Endothelial cell of hepatic sinusoid (primary cell): ENCODE data around the gene NAB2.

Experiments
- in situ Hi-C: cut with HindIII; loops from 2 replicates; pipeline ENCODE4 v1.10.0; 2017; ENCODE audit warnings: low sequenced_read_pairs

Gene NAB2

GRCh38 chr12:57109207-57110103 lies 20.5 kb downstream of the NAB2 start:
- in situ Hi-C loops, result no loop called here

DNA sequence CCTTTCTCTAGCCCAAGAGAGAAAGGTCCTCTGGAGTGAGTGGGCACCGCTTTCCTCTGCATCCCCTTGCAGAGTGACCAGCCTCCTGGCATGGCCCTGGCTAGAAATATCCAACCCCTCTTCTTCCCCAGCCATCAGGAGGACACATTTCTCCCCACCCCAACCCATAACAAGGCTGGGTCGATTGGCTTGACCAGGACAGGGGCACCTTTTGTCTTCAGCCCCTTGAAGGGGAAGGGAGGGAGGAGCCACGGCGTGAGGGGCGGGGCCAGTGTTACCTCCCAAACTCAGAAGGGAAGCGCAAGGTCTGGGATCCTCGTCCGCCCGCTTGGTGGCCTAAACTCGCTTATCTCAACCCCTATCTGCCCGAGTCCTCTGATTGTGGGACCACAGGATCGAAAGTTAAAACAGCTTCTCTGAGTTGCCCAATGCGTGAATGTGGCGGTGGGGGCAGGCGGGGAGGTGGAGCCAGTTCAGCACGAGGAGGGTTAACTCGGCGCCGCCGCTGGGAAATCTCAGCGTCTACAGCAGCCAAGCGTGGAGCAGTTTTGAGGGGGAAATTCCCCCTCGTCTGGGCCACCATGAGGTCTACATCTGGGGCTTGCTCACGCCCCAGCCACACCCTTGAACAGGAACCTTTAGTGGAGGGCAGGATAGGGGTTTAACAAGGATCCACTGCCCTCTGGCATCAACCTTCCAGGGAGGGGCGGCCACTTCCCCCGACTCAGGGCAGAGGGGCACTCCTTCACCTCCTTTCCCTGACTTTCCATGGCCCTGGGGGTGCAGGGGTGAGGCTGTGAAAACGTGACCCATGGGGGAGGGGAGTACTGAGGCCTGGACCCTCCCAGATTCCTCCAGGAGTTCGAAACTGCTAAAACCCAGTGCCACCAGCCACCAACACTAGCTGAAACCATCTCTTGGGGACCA lies 21.5 kb downstream of the NAB2 start:
- in situ Hi-C loops, result no loop called here

DNA sequence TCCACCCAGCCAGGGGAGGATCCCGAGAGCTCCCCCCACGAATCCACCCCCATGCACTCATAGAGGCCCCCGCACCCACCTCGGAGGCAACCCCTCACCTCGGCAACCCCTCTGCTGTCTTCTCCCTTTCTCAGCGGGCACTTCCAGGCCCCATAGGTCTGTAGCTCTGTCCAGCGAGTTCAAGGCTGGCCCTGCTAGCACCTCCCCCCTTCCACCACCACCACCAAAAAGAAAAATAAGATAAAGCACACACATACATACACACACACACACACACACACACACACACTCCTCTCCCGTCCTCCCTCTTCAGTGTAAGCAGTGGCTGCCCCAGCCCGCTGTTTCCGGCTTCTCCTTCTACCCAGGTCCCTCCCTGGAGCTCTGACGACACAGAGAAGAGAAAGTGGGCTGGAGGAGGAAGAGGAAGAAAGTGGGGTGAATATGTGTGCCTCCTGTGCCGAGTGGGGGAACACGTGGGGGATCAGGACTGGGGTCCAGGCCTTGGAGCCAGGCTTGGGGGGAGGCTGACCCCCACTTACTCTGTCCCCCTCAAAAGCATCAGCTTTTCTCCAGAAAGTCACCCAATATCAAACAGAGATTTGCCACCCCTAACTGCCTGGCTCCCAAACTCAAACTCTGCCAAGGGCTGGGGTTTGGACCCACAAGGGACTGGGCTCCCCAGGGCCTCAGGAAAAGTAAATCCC lies 22.3 kb downstream of the NAB2 start, which contains the start of gene STAT6:
Gene STAT6, minus strand, starts transcription at position 332 of the 704 bp plus-strand sequence. CDS start 3,084 bp downstream, outside the sequence.
- in situ Hi-C loops, result no loop called here

GRCh38 chr12:57112492-57113294 lies 23.8 kb downstream of the NAB2 start:
- in situ Hi-C loops, result no loop called here

DNA sequence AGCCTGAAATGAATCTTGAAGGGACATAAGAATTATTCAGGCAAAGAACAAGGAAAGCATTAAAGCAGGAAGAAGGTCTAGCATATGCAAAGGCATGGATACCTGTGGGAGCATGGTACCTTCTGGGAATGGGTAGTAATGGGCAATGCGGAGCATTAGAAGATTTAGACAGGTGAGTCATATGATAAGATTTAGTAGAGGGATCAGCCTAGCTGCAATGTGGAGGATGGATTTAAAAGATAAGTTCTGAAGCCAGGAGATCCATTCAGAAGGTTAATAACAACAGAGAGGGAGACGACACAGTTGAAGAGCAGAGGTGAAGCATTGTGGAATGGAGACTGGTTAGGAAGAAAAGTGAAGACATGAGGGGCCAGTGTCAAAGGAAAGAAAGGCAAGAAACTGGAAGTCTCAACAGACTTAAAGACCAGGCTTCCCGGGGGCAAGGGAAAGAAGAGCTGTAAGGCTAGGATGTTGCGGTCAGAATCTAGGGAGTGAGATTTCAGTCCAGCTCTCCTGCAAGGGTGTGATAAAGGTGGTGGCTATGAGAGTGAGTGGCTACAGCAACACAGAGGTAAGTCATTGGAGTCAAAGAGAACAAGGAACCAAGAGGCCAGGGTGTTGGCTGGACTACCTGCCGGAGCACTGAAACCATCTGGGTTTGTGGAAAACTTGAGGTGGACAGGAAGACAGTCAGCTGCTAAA lies 27.8 kb downstream of the NAB2 start:
- in situ Hi-C loops, result no loop called here

- in situ Hi-C loops, result no loop called here
Measured at GRCh38 chr12:57118711-57119271, 29.9 kb downstream of the NAB2 start.

GRCh38 chr12:57119294-57120085 lies 30.6 kb downstream of the NAB2 start:
- in situ Hi-C loops, result loop anchor here (5.0 to 10.0 kb wide), 2 partner anchors 53 to 55 kb away; no protein-coding TSS in a partner anchor

GRCh38 chr12:57120718-57121117 lies 31.8 kb downstream of the NAB2 start:
- in situ Hi-C loops, result loop anchor here (5.0 to 10.0 kb wide), 2 partner anchors 52 to 56 kb away; no protein-coding TSS in a partner anchor

DNA sequence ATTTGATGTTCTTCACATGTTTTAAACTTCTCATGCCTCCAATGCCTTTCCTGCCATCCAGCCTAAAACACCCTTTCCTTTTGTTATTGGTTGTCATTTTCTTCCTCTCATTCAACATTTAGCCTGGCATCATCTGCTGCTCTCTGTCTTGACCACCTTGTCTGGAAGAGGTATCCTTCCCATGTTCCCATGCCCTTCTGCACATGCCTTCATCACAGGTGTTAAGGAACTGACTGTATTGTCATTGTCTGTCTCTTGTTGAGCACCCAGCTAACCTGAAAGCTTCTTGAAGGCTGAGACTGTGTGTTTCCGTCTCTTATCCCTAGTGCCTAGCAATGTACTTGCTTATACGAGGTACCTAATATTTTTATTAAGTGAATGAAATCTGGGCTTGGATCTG lies 34.9 kb downstream of the NAB2 start:
- in situ Hi-C loops, result loop anchor here (5.0 to 10.0 kb wide), 2 partner anchors 48 to 59 kb away; no protein-coding TSS in a partner anchor

DNA sequence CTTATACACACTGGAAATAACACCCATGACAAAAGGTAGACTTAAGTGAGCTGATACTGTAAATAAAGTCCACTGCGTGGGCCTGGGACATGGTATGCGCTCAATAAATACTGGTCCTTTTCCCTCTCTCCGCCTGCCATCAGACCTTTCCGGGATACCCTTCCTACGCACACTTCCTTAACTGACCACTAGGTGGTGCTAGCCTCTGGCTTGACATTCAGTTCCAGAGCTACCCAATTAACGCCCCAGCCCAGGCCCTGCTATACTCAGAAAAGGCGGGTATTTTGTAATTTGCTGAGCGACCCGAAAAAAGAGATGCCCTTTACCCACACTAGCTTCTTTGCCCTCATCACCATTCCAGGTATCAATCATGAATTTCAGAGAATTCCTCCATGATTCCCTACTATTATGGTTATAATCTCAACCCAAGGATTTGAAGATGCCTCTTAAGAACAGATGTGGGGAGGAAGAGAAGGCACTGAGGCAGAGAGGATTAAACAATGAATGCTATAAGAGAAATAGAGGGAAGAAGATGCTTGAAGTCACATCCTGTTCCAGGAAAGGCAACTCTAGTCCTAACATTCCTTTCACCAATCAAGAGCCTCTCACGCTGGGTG lies 35.5 kb downstream of the NAB2 start:
- in situ Hi-C loops, result loop anchor here (5.0 to 10.0 kb wide), 2 partner anchors 48 to 60 kb away; no protein-coding TSS in a partner anchor

GRCh38 chr12:57126061-57126460 lies 37.1 kb downstream of the NAB2 start:
- in situ Hi-C loops, result loop anchor here (10.0 kb wide), 1 partner anchor 61 kb away; no protein-coding TSS in a partner anchor

GRCh38 chr12:57126561-57126960 lies 37.6 kb downstream of the NAB2 start:
- in situ Hi-C loops, result loop anchor here (10.0 kb wide), 1 partner anchor 62 kb away; no protein-coding TSS in a partner anchor

DNA sequence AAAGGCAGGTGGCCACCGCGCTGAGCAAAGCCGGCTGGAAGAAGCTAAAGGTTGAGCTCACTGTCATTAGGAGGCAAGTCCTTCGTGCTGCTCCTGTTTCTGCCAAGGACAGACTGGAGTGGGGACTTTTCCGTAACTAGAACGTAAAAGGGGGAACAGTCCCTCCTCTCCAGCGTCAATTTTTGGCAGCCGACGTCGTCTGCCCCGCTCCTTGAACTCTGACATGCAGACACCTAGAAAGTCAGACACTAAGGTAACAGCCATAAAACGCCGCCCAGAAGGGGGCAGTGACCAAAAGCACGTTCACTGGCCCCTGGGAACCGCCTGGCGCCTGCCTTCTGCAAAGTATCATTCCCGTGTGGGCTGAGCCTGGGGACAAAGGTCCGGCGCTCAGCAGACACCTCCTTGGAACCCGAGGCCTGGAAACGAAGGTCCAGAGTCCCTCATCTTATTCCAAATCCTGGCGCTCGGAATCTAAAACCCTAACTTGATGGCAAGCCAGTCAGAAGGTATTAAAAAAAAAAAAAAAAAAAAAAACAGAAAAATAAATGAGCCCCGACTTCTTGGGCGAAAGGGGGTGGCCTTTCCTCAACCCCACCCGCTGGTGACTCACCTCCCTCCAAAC lies 38.3 kb downstream of the NAB2 start:
- in situ Hi-C loops, result loop anchor here (10.0 kb wide), 1 partner anchor 62 kb away; no protein-coding TSS in a partner anchor

DNA sequence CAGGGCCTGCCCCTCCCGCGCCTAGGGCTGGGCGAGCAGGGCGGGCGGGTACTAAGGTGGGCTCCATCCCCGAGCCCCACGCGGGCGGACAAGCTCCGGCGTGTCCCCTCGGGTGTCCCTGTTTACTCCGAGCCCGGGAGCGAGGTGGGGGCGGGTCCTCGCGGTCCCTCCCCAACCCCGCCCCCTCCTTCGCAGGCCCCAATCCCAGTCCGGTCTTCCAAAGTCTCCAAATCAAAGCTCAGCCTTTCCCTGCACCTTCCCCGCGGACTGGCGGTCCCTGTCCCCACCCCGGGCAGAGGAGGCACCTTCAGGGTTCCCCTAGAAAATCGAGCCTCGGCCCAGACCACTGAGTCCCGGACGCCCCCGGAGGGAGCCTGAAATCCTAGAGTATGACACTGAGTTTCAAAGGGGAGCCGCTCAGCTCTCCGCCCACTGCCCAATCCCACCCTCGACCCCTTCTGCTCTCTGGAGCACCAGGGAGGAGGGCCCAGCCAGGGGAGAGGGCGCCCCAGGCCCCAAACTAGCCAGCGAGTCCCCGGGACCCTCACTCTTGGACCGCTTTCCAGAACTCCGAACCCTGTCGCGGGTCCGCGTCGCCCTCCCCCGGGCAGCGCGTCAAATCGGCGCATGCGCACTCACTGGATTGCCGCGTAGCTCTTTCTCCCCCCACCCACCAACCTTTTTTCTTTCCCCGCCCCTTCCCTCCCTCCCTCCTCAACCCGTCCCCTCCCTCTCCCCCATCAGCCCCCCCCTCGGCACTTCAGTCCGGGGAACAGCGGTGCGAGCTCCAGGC lies 39.0 kb downstream of the NAB2 start, which contains the start of gene LRP1:
Gene LRP1, plus strand, starts transcription at position 758 of the 793 bp plus-strand sequence. CDS start 482 bp downstream, outside the sequence.
- in situ Hi-C loops, result loop anchor here (10.0 kb wide), 1 partner anchor 63 kb away; no protein-coding TSS in a partner anchor

DNA sequence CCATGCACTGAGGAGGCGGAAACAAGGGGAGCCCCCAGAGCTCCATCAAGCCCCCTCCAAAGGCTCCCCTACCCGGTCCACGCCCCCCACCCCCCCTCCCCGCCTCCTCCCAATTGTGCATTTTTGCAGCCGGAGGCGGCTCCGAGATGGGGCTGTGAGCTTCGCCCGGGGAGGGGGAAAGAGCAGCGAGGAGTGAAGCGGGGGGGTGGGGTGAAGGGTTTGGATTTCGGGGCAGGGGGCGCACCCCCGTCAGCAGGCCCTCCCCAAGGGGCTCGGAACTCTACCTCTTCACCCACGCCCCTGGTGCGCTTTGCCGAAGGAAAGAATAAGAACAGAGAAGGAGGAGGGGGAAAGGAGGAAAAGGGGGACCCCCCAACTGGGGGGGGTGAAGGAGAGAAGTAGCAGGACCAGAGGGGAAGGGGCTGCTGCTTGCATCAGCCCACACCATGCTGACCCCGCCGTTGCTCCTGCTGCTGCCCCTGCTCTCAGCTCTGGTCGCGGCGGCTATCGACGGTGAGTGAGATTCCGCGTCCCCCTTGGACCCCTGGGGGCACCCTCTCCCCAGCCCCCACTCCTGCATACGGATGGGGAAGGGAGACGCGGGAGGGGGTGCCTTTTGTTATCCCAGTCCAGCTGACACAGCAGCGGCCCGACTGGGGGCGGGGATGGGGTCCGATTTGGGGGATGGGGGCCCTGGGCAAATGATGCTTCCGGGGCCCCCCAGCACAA lies 39.8 kb downstream of the NAB2 start:
- in situ Hi-C loops, result loop anchor here (10.0 kb wide), 1 partner anchor 64 kb away; no protein-coding TSS in a partner anchor
